HG03025 (cell line): ENCODE data around the gene RHEBL1.

Source experiments
- ATAC-seq: cut with Tn5 transposase; IDR thresholded peaks from one replicate; pipeline ENCODE4 v1.9.1; 2021; ENCODE audit warnings: mild to moderate bottlenecking, moderate library complexity; ENCODE audit not compliant: unreplicated experiment, low FRiP score

The RHEBL1 gene

DNA sequence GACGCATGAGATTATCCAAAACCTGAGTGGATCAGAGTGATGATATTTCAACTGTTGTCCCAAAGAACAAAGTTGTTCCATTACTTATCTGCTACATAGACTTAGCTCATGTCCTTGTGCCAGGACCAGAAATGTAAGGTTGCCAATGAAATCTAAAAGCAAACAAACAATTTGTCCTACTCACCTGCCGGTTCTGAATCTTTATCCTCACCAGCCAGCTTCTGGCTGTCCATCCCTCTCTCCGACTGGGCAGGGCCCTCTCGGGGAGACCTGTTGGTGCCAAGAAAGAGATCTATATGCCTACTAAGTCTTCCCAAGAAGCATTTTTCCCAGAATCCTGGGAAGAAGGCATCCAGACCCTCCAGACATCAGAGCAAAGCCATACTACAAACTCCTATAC, 14.7 kb downstream of the RHEBL1 start:
- ATAC-seq: no peak

DNA sequence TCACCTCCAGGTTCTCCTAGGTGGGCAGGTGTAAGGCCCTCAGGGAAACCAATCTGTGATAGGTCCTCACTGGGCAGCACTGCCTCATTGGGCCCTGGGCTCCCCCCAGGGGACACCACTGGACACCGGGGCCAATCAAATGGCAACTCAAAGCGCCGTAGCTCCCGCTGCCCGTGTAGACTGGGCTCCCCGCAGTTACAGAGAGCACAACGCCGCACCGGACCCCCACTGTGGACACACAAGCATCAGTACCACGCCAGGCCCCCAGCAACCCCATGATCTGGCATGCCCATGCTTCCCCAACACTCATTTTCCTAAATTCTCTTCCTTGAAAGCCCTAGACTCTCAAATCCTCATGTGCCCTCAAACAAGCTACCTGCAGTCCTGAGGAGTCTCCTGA, 15.3 kb downstream of the RHEBL1 start:
- ATAC-seq: no peak

DNA sequence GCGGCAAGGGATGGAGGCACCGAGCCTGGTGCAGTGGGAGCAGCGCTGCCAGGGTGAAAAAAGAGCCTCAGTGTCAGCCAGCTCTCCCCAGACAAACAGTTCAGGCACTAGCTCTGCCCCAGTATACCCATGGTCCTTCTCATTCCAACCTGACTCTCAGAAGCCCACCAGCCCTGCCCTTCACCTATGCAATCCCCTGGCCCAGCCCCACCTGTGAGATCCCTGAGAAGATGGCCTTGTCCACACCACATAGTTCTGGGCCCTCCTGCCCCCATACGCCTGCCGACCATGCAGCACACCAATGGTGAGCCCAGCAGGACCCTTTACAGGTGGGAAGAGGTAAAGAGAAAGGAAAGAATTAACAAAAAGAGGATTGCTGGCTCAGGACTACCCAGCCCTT, 15.7 kb downstream of the RHEBL1 start:
- ATAC-seq: no peak

DNA sequence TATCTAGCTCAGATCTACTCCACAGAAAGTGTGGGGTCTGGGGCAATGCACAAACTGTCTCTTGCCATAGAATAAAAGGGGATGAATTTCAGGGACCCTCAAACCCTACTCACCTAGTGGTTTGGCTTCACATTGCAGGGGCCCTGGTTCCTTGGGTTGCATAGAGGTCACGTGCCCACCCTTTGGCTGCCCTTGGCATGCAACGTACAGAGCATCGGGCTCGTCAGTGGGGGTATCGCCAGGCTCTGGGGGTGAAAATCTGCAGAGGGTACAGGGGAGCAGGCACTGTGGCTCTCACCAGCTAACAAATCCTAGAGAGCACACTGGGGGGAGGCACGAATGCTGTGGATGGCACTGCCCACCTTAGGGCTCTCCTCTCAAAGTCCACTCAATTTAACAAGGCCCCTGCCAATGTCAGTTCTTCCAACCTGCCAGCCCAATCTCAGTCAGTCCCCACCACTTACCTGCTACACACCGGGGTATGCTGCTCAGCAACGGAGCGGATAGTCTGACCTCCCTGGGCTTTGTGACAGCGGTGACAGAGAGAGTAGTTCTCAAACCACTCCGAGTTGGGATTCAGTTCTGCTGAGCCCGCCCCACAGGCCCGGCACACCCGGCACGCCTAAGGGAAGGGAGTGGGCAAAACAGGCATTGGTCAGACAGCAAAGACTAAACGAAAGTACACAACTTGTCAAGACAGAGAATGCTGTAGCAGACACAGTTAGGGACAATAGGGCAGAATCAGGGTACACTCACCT, 17.1 kb downstream of the RHEBL1 start:
- ATAC-seq: no peak

DNA sequence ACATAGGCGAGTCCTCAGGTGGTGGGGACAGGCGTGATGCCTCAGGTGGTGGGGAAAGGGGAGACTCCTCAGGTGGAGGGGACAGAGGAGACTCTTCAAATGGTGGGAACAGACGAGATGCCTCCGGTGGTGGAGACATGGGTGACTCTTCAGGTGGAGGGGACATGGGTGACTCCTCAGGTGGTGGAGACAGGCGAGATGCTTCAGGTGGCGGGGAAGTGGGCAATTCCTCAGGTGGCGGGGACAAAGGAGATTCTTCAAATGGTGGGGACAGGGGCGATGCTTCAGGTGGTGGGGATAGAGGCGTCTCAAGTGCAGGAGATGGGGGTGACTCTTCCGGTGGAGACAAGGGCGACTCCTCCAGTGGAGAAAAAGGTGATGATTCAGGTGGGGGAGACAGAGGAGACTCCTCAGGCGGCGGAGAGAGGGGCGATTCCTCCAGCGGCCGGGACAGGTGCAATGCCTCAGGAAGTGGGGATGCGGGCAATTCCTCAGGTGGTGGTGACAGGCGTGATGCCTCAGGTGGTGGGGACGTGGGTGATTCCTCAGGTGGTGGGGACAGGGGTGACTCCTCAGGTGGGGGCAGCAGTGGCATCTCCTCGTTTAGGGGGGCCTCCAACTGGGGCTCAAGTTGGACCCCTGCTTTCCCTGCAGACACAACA, 17.9 kb downstream of the RHEBL1 start:
- no peak for ATAC-seq

DNA sequence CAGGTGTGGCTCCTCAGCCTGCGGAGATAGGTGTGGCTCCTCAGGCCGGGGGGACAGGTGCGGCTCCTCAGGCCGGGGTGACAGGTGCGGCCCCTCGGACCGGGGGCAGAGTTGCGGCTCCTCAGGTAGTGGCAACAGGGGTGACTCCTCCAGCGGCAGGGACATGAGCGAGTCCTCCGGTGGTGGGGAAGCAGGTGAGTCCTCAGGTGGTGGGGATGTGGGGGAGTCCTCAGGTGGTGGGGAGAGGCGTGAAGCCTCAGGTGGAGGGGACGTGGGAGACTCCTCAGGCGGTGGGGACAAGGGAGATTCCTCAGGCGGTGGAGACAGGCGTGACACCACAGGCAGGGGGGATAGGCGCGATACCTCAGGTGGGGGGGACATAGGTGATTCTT, 18.4 kb downstream of the RHEBL1 start:
- ATAC-seq: no peak

DNA sequence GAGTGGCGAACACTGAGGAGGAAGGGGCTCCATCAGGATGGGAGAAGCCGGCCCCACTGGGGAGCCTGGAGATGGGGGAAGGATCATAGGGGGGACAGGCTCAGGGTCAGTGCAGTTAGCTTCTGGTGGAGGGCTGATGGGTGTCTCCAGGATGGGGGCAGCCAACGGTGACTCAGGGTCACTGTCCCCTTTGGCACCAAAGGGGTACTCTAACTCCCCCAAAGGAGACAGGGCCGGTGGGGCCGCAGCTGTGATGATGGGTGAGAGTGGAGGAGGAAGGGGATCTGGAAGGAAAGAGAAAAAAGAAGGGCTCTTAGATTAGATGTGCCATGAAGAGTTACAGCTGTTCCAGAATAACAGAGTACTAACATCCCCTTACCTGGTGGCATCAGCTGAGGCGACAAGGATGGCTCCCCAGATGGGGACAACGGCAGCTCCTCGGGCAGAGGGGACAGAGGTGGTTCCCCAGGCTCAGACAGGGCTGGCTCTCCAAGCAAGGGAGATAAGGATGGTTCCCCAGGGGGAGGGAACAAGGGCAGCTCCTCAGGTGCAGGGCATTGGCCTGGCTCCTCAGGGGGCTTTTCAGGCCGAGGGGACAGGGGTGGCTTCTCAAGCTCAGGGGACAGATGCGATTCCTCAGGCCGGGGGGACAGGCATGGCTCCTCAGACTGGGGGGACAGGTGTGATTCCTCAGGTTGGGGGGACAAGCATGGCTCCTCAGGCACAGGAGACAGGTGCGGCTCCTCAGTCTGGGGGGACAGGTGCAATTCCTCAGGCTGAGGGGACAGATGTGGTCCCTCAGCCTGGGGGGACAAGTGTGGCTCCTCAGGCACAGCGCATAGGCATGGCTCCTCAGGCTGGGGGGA, 19.0 kb downstream of the RHEBL1 start:
- no peak for ATAC-seq

DNA sequence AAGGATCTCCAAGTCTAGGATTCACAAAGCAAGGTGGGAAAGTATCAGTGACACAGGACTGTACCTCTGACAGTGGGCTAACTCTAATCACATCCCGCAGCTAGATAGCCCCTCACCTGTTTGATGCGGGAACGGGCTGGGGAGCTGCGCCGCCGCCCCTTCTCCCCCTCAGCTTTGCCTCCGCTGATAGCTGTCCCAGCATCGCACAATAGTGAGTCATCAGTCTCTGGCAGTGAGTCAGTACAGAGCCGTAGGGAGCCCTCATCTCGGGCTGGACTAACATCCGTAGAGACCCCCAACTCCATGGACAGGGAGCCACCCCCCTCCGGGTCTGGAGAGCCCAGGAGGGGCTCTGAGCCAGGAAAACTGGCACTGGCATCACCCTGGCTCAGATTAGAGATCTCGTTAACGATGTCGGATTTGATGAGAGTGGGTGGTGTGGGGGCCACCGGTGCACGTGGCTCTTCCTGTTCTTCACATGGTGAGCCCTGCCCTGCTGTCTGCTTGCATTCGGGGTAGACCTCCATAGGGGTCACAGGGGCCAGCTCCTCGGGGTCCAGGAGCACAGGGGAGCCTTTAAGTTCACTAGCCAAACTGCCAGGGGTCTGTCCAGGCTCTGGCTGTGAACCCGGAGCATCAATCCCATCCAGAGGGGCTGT, 20.1 kb downstream of the RHEBL1 start:
- no peak for ATAC-seq

DNA sequence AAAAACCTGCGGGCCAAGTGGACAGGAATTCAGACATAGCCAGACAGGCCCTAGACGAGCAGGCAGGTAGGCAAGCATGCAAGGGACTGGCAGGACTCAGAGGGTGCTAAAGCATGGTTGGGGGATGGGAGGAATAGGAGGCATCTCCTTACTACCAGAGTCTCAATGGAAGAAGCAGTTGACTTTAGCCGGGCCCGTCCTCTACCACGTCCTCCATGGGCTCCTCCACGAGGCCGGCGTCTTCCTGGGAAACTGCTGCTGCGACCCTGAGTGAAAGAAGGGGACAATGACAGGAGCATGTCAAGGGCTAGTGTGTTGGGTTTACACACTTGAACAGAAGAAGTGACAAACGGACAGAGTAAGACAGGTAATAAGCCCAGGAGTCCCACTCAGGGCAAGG, 20.8 kb downstream of the RHEBL1 start:
- ATAC-seq: no peak

DNA sequence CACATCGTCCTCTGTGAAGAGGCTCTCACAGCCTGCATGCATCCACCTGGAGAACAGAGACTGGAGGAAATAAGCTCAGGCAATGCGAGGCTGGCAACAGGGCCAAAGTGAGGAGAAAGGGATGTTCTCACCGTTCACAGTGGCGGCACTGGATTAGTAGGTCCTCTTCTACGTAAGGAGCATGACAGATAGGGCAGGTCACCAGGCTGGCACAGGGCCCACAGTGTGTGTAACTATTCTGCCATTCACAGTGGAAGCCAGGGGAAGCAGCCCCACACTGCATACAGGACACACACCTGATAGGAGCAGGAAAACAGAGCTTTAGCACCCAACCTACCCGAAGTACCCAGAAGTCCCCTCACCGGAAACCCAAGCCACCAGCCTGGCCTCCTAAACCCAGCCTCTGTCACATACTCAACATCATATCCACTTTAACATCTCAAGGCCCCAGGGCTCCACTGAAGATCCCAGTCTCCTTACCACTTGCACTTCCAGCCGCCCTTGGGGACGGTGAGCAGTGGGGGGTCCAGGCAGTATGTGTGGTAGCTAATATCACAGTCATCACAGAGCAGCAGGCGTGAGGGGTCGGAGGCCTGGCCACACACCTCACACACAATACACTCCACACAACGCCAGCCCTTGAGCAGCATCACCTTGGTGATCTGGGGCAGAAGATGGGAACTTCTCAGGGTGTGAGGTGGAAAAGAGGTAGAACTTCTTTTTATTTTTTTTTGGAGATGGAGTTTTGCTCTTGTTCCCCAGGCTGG, 23.5 kb downstream of the RHEBL1 start:
- no peak for ATAC-seq

DNA sequence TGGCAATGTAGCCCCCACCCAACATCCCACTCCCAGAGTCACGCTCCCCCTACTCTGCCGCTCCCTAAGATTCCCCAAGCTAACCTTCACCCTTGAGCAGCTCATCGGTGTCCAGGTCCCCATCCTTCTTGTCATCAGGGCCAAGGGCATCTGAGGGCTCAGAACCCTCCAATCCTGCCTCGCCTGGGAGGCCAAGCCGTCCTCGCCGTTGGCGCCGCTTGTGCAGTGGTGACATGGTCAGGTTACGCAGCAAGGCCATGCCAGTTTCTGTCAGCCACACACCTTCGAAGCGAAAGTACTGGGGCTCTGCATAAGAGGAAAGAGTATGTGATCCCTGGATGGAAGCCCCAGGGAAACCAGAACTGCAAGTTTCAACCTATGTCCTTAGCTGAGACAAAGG, 25.1 kb downstream of the RHEBL1 start:
- ATAC-seq: no peak

DNA sequence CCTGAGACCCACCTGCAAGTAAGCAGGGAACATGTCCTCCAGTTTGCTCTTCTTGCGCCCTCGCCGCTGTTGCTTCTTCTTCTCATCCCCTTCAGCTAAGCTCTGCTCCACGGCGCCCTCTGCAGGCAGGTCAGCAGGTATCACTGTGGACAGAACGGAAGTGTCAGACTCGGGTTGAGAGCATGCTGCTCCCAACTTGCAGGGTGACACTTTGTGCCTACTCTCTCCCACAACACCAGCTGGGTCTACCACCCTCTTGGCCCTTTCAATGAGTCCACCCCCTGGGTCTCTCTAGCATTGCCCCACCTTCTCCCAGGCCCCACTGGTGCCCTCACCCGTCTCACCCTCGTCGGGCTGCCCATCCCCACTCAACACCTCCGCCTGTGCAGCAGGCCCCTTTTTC, 25.9 kb downstream of the RHEBL1 start:
- no peak for ATAC-seq

DNA sequence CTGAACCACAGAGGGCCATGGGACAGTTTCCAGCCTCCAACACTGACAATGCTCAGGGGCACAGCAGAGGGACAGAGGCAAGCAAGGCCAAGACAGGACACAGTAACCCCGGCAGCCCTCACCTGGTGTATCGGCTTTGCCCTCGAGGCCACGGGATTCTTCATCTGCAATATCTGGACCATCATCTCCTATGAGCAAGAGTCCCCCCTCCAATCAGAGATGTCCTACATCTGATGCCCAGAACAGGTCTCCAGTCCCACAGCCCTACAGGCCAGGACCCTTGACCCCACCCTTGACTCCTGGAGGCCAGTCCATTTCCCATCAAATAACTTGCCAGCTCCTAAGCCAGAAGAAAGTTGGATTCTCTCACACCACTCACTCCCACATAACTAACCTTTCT, 26.5 kb downstream of the RHEBL1 start:
- no peak for ATAC-seq

DNA sequence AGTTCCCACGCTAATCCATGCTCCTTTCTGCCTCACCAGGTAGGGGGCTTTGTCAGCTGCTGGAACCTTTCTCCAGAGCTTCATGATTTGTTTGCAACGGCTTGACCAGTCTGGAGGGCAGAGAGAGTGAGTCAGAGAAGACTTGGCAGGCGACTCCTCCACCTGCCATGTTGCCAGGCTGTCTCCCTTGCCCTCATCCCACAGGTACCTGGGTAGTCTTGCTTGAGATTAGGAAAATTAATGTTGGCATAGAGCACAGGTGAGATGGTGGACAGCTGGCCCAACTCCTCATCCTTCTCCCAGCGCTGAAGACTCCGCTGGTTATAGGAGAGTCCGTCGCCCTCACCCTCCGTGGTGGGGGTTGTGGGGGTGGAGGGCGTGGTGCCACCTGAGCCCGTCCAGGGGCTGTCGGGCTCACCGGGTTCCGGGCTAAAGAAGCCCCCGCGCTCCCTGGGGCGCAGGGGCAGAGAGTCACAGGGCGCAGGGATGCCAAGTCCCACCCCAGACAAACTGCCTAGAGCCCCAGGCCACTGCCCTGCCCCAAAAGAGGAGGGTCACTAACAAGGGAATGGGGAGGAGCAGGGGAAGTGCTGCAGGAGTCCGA, 27.8 kb downstream of the RHEBL1 start:
- no peak for ATAC-seq

DNA sequence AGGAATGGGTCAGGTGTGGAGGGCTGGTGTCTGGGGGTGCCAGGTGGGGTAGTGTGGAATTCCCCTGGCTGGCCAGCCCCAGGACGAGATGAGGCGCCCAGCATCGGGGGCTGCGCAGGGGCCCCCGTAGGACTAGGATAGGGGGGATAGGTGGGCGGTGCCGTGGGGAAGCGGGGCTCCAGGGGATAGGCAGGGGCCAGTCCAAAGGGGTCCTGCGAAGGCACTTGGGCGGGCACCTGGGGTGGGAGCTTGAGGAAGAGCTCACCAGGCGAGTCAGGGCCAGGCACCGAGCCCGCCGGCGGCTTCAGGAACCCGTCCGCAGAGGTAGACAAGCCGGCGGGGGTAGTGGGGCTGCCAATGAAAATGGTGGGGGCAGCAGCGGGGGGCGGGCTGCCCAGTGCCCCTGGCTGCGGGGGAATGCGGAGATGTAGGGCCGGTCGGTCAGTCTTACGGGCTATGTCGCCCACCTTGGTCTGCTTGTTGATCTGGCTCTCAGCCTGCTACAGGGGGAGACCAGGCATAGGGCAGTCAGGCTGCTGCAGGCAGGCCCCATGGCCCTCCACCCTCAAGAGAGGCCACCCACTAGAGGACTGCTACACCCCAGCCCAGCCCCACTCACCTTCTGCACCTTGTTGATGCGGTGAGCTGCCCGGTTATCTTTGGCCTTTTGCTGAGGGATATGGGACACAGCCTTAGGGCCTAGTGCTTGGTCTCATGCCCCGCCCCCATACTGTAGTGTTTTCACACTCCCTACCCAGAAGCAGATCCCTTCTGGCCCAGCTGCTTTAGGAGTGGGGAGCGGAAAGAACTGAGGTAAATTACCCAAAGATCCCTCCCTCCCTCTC, 28.5 kb downstream of the RHEBL1 start:
- no peak for ATAC-seq

DNA sequence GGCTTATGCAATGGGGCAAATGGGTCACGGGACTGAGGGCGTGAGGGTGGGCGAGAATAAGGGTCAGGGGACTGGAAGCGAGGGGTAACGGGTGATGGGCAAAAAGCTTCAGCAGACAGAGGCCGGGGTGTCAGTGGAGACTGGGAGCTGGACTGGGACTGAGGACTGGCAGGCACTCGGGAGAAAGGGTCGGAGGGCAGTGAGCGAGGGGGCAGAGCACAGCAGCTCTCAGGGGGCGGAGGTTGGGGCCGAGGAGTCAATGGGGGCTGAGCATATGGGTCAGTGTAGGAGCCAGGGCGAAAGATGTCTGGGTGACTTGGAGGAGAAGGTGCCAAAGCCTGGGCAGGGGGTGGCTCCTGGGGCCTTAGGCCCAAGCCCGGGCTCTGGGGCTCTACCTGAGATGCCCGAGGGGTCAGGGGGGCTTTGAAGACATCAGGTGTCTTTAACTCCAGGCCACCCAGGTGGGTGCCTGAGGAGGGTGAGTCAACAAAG, 29.4 kb downstream of the RHEBL1 start:
- no peak for ATAC-seq

DNA sequence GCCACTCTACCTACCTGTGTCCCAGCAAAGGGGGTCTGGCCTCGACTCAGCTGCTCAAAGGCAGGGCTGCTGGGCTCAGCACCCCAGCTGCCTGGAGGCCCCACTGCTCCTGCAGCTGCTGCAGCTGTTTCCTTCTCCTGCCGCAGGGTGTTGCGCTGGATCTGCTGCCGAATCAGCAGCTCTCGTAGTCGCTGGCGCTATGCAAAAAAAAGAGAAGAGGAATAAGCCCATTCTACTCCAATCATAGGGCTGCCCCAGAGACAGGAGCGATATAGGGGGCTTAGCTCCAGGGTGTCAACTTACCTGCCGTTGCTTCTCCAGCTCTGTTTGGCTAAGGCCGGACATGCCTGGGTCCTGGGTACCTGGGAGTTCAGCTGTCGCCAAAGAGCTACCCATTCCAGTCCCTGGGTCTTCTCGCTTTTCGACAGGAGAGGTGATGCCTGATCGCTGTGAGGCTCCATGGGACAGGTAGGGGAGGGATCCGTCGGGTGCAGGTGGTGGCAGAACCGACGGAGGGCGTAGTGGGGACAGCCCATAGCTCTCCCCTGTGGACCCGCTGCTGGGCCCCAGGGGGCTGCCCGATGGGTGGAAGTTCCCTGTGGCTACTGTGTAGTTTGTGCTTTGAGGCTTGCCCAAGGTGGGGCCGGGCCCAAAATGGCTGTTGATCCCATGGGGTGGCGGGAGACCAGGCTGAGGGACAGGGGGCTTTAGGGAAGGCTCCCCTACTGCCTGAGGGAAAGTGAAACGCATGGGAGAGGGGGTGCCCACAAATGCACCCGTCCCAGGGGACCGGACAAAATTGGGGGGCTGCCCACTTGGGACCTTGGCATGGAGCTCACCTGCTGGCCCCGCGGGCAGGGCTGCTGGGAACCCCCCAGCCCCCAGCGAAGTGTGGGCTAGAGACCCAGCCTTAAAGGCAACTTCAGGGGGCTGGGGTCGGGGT, 30.1 kb downstream of the RHEBL1 start:
- no peak for ATAC-seq
